PC-9 (cell line): Measurements from ENCODE around the gene BGLAP.

Experiments used
- CTCF ChIP-seq: fragments of 200-600 bp; sonication (generic); conservative IDR thresholded peaks from 2 replicates; pipeline ENCODE4 v1.6.1; 2017; ENCODE audit warnings: mixed run types, antibody characterized with exemption, mild to moderate bottlenecking, moderate library complexity
- EZH2 ChIP-seq: fragments of 200-600 bp; sonication (generic); IDR thresholded peaks from 2 replicates; pipeline ENCODE4 v1.8.0; 2017; ENCODE audit warnings: antibody characterized with exemption, low read depth

GRCh38 chr1:156226782-156227181 is 15.2 kb upstream of the BGLAP start:
- TF ChIP-seq CTCF (no peak), EZH2 (no peak)
